Measurements from ENCODE around the gene TMEM204. TPM values are rescaled to one million over a fixed set of nuclear protein-coding genes. Genes with fewer than 3 reads are reported as not detected.

The TMEM204 gene
- total RNA-seq, 1 donor from 2014 or later: 7.2 TPM

GRCh38 chr16:1514507-1514906 lies 19.0 kb upstream of the TMEM204 start:
- ATAC-seq (no peak), DNase-seq (ENCODE audit: low spot score) (no peak)

- ATAC-seq: peak; percentile 11
- DNase-seq (ENCODE audit: low spot score): no peak
These were observed 14.8 kb upstream of the TMEM204 start for GRCh38 chr16:1518626-1519135.

- no peak for DNase-seq (ENCODE audit: low spot score)
- no peak for ATAC-seq
These were observed 13.6 kb upstream of the TMEM204 start for GRCh38 chr16:1519831-1520230.

- DNase-seq (ENCODE audit: low spot score) (no peak), ATAC-seq (no peak)
These were observed 13.0 kb upstream of the TMEM204 start for GRCh38 chr16:1520461-1520860.

GRCh38 chr16:1523581-1524245 lies 9.8 kb upstream of the TMEM204 start:
- DNase-seq (ENCODE audit: low spot score) (no peak), ATAC-seq (no peak)

- no peak for DNase-seq (ENCODE audit: low spot score)
- ATAC-seq: no peak
These were observed 9.1 kb upstream of the TMEM204 start for GRCh38 chr16:1524366-1524765.

- ATAC-seq (no peak), DNase-seq (ENCODE audit: low spot score) (no peak)
These were observed 7.4 kb upstream of the TMEM204 start for GRCh38 chr16:1525871-1526607.

- no peak for ATAC-seq
- no peak for DNase-seq (ENCODE audit: low spot score)
These were observed 6.6 kb upstream of the TMEM204 start for GRCh38 chr16:1526608-1527555.

- DNase-seq (ENCODE audit: low spot score) (no peak), ATAC-seq (peak; percentile 22)
These were observed 5.3 kb upstream of the TMEM204 start for GRCh38 chr16:1527836-1528811.

GRCh38 chr16:1528921-1529537 lies 4.4 kb upstream of the TMEM204 start:
- DNase-seq (ENCODE audit: low spot score) (no peak), ATAC-seq (no peak)

- no peak for ATAC-seq
- DNase-seq (ENCODE audit: low spot score): no peak
These were observed 3.0 kb upstream of the TMEM204 start for GRCh38 chr16:1530349-1530882.

GRCh38 chr16:1530883-1531637 lies 2.4 kb upstream of the TMEM204 start:
- ATAC-seq (peak; percentile 7), DNase-seq (ENCODE audit: low spot score) (no peak)

GRCh38 chr16:1531638-1531910 lies 1.9 kb upstream of the TMEM204 start:
- ATAC-seq (no peak), DNase-seq (ENCODE audit: low spot score) (no peak)

- DNase-seq (ENCODE audit: low spot score) (no peak), ATAC-seq (peak; percentile 68)
These were observed 1.2 kb upstream of the TMEM204 start for GRCh38 chr16:1532081-1532760.

GRCh38 chr16:1532771-1533170 lies 695 bp upstream of the TMEM204 start:
- no peak for ATAC-seq
- no peak for DNase-seq (ENCODE audit: low spot score)

GRCh38 chr16:1534021-1535020 lies 855 bp downstream of the TMEM204 start:
- DNase-seq (ENCODE audit: low spot score): no peak
- no peak for ATAC-seq

Measured in left lobe of liver (tissue), 2 donors.